IPS-18c (cell line): ENCODE measurements around the gene MATCAP1.

Source experiments
- H3K4me3 ChIP-seq: 2 replicates; pipeline ENCODE4 v1.7.0; 2013; ENCODE audit warnings: low read depth, mild to moderate bottlenecking, low read length, moderate library complexity; ENCODE audit not compliant: insufficient read depth
- H3K9me3 ChIP-seq: one replicate; pipeline ENCODE4 v1.6.1; 2013; ENCODE audit warnings: mild to moderate bottlenecking, low read length, moderate library complexity; ENCODE audit not compliant: control insufficient read depth, insufficient read depth

Gene MATCAP1

DNA sequence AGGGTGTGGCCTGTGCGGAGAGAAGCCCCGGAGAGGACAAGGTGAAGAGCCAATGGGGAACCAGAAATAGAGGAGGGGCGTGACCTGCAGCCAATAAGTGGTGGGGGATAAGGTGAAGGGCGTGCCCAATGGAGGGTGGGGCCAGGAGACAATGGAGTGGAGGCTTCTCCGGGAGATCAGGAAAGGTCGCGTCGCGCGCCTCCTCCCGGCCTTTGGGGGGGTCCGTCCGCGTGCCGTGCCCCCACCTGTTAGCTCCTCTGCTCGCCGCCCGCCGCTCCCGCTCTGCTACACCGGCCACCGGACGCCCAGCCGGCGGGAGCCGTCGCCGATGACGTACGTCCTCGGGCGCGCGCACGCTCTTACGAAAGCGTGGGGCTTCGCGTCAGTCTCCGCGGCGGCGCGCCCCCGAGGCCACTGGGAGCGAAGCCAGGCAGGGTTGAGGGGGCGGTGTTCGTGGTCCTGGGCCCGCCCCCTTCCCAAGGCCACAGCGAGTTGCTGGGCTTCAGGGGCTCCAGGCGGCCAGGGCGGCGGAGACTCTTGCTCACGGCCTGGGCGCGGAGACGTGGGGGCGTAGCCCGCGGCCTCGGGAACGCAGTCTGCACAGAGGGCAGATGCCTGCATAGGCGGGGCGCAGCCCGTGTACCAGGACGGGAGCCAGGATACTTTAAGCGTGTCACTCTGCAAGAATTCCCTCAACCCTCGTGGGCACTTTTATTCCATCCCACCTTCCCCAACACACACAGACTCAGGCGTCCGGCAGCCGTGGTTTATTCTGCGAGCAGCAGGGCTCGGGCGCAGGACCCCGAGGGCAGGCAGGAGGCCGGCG, at the start of gene MATCAP1:
Gene MATCAP1, minus strand, starts transcription at position 337 of the 826 bp plus-strand sequence. CDS start 3,353 bp downstream, outside the sequence.
- Histone ChIP-seq H3K9me3 (no peaks in the 10 kb centered on the region), H3K4me3 (peak within 1 kb of the TSS; percentile 84)

GRCh38 chr16:67230809-67231660, 47.3 kb upstream of the MATCAP1 start:
- Histone ChIP-seq H3K9me3 (peaks cover 2% of the 10 kb centered on the region), H3K4me3 (no peak overlapping the region)

DNA sequence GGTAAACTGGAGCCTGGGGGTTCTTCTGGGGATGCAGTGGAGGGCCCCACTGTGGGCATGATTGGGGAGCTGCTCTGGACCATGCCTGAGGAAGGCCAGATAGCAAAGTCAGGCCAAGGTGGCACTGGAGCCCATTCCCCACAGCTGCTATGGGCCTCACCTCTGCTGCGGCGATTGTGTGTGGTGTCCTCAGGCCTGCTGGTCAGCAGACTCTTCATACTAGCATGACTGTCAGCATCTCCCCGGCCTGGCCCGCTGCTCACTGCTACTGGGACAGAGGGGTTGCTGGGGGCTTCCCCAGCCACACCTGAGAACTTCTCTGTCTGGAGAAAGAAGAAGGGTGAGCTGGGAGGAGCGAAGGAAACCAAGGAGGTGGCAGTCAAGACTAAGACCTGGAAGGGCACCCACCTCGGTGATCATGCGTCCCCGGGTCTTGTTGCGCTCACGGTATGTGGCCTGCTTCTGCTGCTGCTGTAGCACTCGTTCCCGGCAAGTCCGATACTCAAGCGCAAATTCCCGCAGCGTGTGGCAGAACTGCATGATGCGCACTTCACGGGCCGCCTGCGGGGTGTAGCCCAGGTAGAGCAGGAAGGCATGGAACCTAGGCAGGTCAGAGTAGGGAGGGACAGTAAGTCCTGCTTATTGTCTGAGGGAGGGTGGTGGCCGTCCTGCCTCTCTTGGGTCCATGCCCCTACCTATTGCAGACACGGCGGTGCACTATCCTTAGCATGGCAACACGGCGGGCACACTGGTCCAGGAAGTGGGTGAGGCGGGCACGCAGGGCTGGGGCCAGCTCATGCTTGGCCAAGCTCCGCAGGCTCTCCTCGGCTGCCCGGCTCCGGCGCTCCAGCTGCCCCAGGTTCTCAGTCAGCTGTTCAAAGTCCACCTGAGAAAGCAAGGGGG, 46.4 kb upstream of the MATCAP1 start:
- H3K4me3 ChIP-seq, result no peak overlapping the region
- peaks cover 2% of the 10 kb centered on the region for H3K9me3 ChIP-seq

- H3K9me3 ChIP-seq, result peaks cover 2% of the 10 kb centered on the region
- no peak overlapping the region for H3K4me3 ChIP-seq
Measured at GRCh38 chr16:67228905-67229304, 45.1 kb upstream of the MATCAP1 start.

DNA sequence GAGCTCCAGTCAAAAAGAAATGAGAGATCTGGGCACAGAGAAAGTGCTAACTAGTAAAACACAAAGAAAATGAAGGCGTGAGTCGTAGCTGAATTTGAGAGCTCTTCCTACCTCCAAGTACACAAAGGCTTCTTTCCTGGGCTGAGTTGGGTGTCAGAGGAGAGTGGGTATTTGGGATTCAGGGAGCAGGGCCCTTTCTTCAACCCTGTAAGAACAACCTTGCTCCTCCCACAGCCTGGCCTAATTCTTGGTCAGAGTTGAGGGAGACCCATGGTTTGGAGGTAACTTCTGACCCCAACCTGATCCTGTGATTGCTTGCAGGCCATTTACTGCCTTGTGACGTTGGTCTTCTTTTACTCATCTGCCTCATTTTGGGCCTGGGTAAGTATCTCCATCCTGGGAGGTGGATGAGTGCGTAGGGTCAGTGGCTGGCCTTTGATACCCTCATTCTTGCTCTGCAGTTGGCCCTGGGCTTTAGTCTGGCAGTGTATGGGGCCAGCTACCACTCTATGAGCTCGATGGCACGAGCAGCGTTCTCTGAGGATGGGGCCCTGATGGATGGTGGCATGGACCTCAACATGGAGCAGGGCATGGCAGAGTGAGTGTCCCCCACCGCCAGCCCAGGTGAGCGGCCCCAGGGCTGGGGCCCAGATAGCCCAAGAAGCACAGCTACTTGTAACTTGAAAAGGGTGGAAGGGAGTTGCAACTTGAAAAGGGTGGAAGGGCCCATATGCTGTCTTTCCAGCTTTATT, 44.4 kb upstream of the MATCAP1 start:
- peak overlapping the region; percentile 89 for H3K4me3 ChIP-seq

GRCh38 chr16:67227567-67227921, 43.8 kb upstream of the MATCAP1 start:
- Histone ChIP-seq H3K4me3 (peak overlapping the region; percentile 89), H3K9me3 (peaks cover 2% of the 10 kb centered on the region)

More for the DNA sequence above, 44.4 kb upstream of the MATCAP1 start:
- H3K9me3 ChIP-seq, result peaks cover 2% of the 10 kb centered on the region

GRCh38 chr16:67226804-67227566, 43.2 kb upstream of the MATCAP1 start, which contains the start of gene TMEM208:
Gene TMEM208, plus strand, starts transcription at chr16:67227130. Its CDS starts 89 bp downstream, at chr16:67227219.
- peak within 1 kb of the TSS; percentile 89 for H3K4me3 ChIP-seq
- peaks cover 2% of the 10 kb centered on the region for H3K9me3 ChIP-seq

GRCh38 chr16:67226295-67226803, 42.6 kb upstream of the MATCAP1 start:
- Histone ChIP-seq H3K4me3 (peak overlapping the region; percentile 89), H3K9me3 (no peaks in the 10 kb centered on the region)

DNA sequence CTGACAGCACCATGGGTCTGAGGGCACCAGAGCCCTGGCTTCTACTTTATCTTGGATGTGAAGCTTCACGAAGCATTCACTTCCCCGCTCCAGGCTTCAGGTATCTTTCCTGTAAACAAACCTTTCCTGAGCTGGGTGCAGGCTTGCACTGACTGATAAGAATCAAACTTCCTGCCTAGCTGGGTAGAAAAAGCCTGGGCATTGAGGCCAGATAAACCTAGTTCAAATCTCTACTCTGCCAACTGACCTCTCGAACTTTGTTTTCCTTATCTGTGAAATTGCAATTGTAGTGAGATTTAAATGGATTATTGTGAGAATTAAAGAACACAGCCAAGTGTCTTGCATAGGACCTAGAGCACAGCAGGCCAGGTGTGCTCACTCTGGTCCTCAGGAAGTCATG, 40.2 kb upstream of the MATCAP1 start:
- H3K4me3 ChIP-seq, result no peak overlapping the region
- no peaks in the 10 kb centered on the region for H3K9me3 ChIP-seq

DNA sequence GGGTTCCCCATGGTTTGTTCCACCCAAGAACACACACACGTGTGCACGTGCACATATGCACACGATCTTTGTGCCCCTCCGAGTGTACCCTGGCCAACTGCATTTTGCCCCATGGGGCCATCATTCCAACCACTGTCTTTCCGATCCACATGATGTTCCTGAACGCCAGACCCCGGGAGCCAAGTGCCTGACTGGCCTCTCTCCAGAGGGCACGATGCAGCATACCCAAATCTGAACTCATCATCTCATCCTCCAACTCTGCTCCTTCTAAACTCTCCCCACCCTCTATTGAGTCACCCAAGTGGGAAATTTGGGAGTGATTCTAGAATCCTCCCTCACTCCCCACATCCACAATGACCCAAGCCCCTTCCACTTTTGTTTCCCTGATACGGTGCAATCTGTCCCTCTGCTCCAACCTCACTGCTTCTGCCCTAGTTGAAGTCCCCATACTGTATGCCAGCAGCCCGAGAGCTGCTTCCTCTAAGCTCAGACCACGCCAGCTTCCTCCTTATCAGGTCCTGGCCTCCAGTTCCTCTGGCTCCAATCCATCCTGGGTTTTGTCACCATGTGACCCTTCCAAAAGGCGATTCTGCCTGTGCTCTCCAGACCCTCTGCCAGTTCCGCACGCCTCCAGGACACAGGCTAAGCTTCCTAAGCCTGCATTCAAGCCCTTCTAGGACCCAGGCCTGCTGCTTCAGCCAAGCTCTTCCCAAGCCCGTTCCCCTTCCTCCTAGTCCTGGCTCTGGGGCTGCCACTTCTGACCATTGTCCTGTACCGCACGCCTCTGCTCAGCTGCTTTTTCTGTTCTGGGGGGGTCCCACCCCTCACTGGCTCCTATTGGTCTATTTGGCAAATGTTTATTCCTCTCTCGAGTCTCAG, 33.1 kb upstream of the MATCAP1 start:
- Histone ChIP-seq H3K4me3 (no peak overlapping the region), H3K9me3 (no peaks in the 10 kb centered on the region)

DNA sequence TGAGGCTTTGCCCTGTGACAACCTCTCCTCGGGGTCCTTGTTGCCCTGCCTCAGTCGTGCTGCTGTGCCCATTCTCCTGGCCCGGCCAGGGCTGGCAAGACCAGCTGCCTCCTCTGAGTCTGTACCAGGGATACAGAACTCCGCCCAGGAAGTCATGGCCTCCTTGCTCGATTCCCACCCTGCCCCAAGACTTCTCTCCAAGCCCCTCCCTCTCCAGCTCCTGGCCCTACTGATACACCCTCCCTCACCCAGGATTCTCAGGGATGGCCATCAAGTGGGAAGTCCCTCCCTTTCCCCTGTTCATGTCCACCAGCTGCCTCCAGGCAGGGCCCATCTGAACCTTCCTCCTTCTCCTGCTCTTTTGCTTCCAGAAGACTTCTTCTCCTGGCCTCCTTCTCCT, 31.9 kb upstream of the MATCAP1 start:
- no peaks in the 10 kb centered on the region for H3K9me3 ChIP-seq

DNA sequence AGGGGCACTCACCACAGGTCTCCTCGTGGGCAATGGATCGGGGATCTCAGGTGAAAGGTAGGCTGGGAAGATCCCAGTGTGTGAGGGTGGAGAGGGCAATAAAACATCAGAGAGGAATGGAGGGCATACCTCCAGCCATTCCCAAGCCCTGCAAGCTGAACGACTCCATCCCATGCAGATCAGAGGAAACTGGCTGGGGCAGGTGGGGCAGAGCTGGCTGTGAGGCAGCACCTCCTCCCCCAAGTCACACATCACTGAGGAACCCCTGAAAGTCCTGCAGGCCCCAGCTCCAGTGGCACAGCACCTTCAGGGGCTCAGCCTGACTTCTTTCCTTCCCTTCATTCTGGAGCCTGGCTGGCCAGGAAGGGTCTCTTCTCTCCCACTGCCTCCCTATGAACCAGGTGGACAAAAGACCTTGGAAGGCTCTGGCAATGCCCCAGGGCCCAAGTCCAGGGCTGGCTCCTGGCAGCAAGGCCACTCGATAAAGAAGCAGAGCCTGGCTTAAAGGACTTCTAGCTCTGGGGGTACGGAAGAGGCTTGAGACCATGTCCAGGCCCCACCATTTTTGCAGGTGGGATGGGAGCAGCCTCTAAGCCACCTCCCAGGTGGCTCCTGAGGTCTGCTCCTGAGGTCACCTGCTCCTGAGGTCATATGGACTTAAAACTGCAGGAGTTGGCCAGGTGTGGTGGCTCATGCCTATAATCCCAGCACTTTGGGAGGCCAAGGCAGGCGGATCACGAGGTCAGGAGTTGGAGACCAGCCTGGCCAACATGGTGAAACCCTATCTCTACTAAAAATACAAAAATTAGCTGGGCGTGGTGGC, 29.6 kb upstream of the MATCAP1 start:
- Histone ChIP-seq H3K4me3 (no peak overlapping the region), H3K9me3 (no peaks in the 10 kb centered on the region)

More for the DNA sequence above, 31.9 kb upstream of the MATCAP1 start:
- H3K4me3 ChIP-seq, result no peak overlapping the region

DNA sequence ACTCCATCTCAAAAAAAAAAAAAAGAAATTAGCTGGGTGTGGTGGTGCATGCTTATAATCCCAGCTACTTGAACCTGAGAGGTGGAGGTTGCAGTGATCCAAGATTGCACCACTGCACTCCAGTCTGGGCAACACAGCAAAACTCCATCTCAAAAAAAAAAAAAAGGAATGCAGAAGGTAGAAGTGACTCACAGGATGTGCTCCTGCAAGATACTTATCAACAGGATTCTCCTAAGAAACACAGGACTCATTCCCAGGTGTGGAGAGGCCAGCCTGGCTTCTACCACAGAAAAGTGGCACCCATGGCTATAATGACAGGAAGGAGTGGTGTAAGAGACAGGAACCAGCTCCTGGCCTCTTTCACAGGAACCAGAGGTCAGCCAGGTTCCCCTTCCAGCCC, 29.0 kb upstream of the MATCAP1 start:
- Histone ChIP-seq H3K9me3 (no peaks in the 10 kb centered on the region), H3K4me3 (no peak overlapping the region)

DNA sequence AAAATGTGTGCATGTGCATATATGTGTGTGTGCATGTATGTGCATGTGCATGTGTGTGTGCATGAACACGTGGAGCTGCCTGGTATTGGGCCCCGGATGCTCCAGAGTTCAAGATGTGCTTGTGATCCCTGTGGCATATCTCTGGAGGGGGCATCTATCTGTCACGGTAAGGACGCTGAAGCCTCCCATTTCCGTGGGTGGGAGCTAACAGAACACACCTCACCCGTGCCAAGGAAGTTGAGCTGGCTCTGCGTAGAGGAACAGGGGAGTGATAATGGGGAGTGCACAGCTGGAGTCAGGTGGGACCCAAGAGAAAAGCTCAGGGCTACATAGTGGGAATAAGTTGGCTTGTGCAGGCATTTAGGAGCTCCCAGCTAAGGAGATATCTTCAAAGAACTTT, 27.9 kb upstream of the MATCAP1 start:
- Histone ChIP-seq H3K4me3 (no peak overlapping the region), H3K9me3 (no peaks in the 10 kb centered on the region)
